Measurements from ENCODE around the gene ERC1.
"Not testable (repeated sequence)": the region's sequence is repeated elsewhere in the genome, so short reads cannot be mapped to it uniquely, and the experiment has no call there.

ERC1 gene

GRCh38 chr12:1080520-1081223 lies 89.6 kb downstream of the ERC1 start:
- DNase-seq: no peak

DNA sequence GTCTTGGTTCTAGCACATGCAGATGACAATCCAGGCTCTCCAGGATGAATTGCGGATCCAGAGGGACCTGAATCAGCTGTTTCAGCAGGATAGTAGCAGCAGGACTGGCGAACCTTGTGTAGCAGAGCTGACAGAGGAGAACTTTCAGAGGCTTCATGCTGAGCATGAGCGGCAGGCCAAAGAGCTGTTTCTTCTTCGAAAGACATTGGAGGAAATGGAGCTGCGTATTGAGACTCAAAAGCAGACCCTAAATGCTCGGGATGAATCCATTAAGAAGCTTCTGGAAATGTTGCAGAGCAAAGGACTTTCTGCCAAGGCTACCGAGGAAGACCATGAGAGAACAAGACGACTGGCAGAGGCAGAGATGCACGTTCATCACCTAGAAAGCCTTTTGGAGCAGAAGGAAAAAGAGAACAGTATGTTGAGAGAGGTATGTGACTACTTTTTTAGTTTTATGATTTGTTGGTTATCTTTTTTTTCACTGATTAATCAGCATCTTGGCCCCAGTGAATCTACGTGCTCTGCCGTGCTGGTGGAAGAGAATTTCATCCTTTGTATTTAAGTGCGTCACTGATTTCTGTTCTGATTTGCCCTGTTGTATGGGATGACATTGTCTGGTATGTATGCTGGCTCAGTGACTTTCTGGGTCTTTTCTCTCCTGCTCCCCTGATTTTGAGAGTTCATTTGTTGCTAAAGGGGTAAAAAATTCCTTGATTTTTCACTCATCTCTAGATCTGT lies 92.3 kb downstream of the ERC1 start:
- DNase-seq: no peak

DNA sequence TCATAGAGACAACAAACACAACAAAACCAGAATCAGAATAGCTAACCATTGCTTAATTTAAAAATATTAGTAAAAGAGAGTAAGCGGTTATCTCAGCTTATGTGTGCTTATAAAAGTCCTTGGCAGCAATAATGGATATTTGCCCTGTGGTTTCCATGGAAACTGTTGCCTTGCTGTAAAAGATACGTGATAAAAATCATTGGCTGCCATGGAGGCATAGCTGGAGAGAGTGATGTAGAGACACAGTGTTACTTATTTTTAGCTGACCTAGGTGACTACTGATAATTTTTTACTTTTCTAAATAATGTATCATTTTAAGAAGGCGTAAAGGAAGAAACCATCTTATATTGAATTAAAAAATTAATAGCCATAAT lies 92.9 kb downstream of the ERC1 start:
- peak; percentile 24 for DNase-seq

- DNase-seq: no peak
Measured at GRCh38 chr12:1091350-1091749, 100.3 kb downstream of the ERC1 start.

- peak; percentile 68 for DNase-seq
Measured at GRCh38 chr12:1093166-1093751, 102.2 kb downstream of the ERC1 start.

DNA sequence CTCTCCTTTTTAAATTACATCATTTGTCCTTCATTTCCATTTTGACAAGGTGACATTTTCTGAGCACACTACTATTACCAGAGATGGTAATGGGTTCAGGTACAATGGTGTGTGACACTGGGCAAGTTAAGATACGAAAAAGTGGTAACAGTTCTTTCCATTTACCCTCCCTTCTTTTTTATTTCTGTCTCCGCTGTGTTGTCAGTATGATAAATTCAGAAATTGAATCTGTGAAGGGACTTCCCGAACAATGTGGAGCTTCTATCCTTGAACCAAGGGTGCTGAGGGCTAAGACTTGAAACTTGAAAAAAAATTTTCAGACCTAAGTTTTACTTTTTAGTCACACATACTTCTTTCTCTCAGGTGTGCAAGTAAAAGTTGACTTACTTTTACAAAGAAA lies 103.7 kb downstream of the ERC1 start:
- no peak for DNase-seq

- DNase-seq: no peak
Measured at GRCh38 chr12:1099158-1099557, 108.1 kb downstream of the ERC1 start.

DNA sequence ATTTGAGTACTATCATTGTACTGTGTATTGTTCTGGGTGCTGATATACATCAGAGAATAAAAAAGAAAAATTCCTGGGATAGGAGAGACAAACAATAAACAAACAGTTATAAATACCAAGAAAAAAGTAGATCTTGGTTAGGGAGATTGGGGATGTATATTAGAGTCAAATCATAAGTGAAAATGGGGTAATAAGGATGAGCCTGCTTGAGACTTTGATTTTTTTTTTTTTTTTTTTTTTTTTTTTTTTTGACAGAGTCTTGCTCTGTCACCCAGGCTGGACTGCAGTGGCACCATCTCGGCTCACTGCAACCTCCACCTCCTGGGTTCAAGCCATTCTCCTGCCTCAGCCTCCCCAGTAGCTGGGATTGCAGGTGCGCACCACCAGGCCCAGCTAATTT lies 108.6 kb downstream of the ERC1 start:
- not testable (repeated sequence) for DNase-seq

DNA sequence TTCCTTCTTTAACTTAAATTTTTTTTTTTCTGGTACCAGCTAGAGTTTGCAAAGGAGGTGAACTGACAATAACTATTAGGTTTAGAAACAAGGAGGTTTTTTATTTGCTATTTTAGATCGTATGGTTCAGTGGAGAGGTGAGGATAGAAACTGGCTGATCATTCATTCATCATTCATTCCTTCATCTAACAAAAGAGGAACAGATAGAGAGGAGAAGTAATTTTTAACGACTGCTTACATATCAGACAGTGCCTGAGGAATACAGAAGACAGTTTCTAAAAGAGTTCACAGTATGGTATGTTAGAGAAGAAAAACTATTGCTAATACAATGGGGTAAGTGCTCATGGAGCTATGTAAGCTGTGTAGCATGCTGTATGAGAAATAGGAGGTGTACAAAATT lies 111.1 kb downstream of the ERC1 start:
- DNase-seq: no peak

GRCh38 chr12:1102791-1103450 lies 111.9 kb downstream of the ERC1 start:
- DNase-seq: no peak

GRCh38 chr12:1103632-1104031 lies 112.6 kb downstream of the ERC1 start:
- no peak for DNase-seq

- DNase-seq: peak; percentile 6
Measured at GRCh38 chr12:1104088-1104800, 113.2 kb downstream of the ERC1 start.

DNA sequence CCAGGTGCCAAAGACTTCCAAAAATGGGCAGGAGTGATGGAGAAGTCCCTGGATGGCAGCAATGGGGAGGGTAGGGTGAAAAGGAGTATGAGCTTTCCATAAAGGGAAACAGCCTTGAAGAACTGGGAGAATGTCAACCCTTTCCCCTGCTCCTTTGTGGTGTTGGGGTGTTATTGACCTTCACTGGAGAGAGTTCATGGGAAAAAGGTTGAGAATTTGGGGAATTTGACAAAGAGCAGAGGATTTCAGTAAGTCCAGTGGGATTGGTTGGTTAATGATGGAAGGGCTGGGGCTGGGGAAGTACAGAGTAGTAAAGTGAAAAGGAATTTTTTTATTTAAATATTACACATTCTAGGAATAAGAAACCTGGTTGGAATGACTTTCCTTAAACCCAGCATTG lies 116.6 kb downstream of the ERC1 start:
- no peak for DNase-seq

DNA sequence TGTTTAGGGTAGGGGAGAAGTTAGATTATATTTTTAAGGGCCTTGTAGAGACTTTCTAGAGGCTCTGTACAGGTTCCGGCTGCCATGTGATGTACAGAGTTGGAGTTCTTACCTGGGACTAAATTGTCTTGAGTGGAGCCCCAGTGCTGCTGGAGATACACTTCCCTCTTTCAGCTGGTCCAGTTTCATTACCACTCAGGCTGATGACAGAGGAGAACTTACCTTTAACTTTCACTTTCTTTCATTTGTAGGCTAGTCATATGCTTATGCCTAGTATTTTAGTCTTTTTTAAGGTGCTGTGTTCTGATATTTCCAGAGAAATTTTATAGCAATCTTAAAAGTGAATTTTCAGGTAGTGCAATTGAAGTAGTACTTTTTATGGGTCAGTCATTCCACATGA lies 117.3 kb downstream of the ERC1 start:
- DNase-seq: no peak

- DNase-seq: no peak
Measured at GRCh38 chr12:1115484-1116231, 124.6 kb downstream of the ERC1 start.

DNA sequence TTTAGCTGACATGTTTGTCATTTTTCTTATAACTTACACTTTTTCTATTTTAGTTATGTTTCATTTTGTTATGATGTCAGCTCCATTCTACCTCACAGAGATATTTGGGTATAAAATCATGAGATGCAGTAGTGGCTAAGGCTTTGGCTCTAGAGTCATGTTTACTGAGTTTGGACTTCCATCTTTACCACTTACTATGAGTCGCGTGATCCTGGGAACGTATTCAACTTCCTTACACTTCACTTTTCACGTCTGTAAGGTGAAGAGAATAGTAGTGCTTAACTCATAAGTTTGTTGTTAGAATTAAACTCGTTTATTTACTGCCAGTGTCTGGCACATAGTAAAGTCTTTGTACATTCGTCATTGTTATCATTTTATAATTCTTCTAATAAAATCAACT lies 126.3 kb downstream of the ERC1 start:
- no peak for DNase-seq

- peak; percentile 60 for DNase-seq
Measured at GRCh38 chr12:1117970-1118563, 127.0 kb downstream of the ERC1 start.

DNA sequence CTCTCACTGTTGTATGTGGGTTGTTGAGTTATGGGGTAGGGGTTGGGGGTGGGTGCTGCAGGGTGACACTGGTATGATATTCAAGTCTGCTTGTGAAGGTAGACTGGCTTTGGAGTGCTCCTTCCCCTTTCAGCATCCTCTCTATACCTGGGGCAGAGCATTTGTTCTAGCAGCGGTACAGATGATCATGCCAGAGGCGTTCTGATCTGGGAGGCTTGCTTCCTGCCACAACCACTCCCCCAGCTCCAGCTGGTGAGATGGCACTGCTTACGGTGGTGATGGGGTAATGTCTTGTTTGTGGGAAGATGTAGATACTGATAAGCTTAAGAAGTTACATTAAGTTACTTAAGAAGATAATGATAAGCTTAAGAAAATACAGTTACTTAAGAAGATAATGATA lies 131.8 kb downstream of the ERC1 start:
- DNase-seq: no peak

DNA sequence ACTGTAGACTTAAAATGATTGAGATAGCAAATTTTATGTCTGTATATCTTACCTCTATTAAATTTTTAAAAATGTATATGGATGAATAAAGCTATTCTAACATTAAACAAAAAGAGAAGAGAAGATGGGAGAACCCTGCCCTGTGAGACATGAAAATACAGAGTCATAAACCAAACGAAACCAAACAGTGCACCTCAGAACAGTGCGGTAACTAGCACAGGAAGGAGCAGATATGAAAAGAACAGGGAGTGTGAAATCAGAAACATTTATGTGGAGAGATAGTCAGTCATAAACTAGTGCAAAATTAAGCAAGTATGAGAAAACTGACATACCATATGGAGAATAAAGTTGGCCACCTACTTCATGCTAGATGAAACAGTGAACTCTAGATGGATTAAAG lies 135.1 kb downstream of the ERC1 start:
- no peak for DNase-seq

- no peak for DNase-seq
Measured at GRCh38 chr12:1127021-1127420, 136.0 kb downstream of the ERC1 start.

- no peak for DNase-seq
Measured at GRCh38 chr12:1130164-1130563, 139.1 kb downstream of the ERC1 start.

- no peak for DNase-seq
Measured at GRCh38 chr12:1130571-1130970, 139.5 kb downstream of the ERC1 start.
